Activated CD8-positive, alpha-beta memory T cell treated with anti-CD3 and anti-CD28 coated beads, Interleukin-2, amount 50 U/mL, for 4 hours (primary cell): ENCODE data around the gene SPC25.

ENCODE experiments used
- DNase-seq: peaks from one replicate; pipeline ENCODE4 v3.0.0-alpha.2; 2020

Gene SPC25

DNA sequence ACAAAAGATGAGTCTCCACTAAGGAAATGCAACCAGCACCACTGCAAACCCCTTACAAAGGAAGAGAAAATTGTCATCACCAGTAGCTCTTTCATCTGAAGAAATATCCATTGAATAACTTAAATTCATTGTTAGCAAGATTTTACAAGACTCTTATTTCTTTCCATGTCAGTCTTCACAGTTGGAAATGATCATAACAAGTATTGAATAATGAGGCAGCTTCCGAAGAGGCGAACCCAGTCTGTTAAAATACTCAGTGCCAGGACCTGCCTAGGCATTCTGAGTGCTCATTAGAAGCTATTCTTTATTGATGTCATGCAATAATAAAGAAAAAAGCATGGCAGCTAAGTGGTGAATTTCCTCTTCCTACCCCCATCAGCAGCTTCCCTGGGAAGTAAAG is 54.3 kb downstream of the SPC25 start:
- no peak for DNase-seq

GRCh38 chr2:168831662-168832061 is 58.6 kb downstream of the SPC25 start:
- DNase-seq: no peak

- DNase-seq: no peak
Observed at GRCh38 chr2:168830958-168831357, 59.3 kb downstream of the SPC25 start.

DNA sequence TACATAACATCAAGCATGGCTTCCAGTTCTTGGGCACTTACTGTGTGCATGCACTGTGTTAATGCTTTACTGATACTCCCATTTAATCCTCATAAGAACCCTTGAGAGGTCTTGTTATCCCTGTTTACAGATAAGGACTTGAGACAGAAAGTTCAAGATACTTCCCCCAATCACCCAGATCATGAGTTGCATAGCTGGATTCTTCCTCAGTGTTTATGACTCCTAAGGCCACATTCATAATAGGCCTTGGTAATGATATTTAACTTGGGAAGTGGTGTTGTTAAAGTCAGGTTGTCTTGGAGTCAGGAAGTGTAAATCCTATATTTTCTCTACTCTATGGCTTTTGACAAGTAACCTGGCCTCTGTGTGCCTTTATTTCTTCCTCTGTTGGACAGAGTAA is 65.1 kb downstream of the SPC25 start:
- DNase-seq: no peak

DNA sequence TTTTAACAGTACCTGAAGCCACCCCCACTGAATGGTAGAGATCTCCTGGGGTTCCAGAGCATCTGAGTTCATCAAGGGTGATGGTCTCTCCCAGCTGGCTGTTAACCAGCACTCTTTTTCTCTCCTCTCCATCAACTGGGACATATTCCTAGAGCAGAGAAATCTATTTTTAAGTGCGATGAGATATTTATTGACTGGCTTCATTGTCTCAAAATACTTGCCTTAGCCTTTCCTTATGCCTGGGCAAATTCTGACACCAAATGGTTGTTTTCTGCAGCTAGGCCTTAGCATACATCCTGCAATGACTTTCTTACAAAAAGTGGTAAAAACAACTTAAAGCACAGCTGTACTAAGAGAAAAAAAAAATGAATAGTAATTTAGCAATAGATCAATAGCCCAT is 68.2 kb downstream of the SPC25 start:
- no peak for DNase-seq

DNA sequence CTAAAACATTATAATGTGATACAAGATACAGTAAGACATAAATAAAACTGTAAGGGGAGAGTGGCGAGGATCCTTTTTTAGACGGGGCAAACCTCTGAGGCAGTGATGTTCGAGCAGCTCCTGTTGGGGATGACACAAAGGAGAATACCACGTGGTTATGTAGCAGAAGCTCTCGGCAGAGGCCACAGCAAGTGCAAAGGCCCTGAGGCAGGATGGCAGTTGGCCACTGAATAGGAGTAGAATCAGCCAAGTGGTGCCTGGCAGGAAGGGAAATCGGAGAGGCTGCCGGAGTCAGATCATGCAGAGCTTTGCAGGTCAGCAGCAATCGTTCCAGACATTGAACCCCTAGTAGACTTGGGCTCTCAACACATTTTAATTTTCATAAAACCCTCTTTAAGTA is 68.7 kb downstream of the SPC25 start:
- DNase-seq: no peak
